Calu3 (cell line): ENCODE data around the gene MAP7. TPM values are rescaled to one million over a fixed set of nuclear protein-coding genes. Genes with fewer than 3 reads are reported as not detected.

Source experiments
- BruUV-seq: library from RNA; stranded (reverse); fragments of 400-500 nt; replicated peaks from 2 replicates; lab custom pipeline; 2021; lab: Mats Ljungman, UMichigan
- CTCF ChIA-PET: fragments of 300-600 bp; sonication (Branson Sonifier 250); formaldehyde crosslinking; loops from one replicate; lab custom pipeline; 2022; ENCODE audit warnings: antibody characterized with exemption; lab: Charles Lee
- DNase-seq: peaks from one replicate; pipeline ENCODE4 v3.0.0; 2022
- H3K27ac Mint-ChIP-seq: one replicate; pipeline ENCODE4 v1.8.0; 2022; ENCODE audit warnings: mixed read lengths; ENCODE audit not compliant: unreplicated experiment
- H3K27me3 Mint-ChIP-seq: one replicate; pipeline ENCODE4 v1.8.0; 2022; ENCODE audit warnings: mixed read lengths; ENCODE audit not compliant: unreplicated experiment
- H3K36me3 Mint-ChIP-seq: one replicate; pipeline ENCODE4 v1.8.0; 2022; ENCODE audit warnings: mild to moderate bottlenecking, moderate library complexity, mixed read lengths; ENCODE audit not compliant: insufficient read depth, unreplicated experiment
- H3K4me1 Mint-ChIP-seq: one replicate; pipeline ENCODE4 v1.8.0; 2022; ENCODE audit warnings: mild to moderate bottlenecking, low read depth, mixed read lengths; ENCODE audit not compliant: unreplicated experiment
- H3K4me3 Mint-ChIP-seq: one replicate; pipeline ENCODE4 v1.8.0; 2022; ENCODE audit warnings: mild to moderate bottlenecking, low read depth, moderate library complexity, mixed read lengths; ENCODE audit not compliant: unreplicated experiment
- H3K9me3 Mint-ChIP-seq: one replicate; pipeline ENCODE4 v1.8.0; 2022; ENCODE audit warnings: low read depth, mixed read lengths; ENCODE audit not compliant: unreplicated experiment
- CTCF ChIP-seq: fragments of 200-600 bp; IDR thresholded peaks from one replicate; pipeline ENCODE4 v1.8.0; 2022; ENCODE audit warnings: antibody characterized with exemption; ENCODE audit not compliant: unreplicated experiment
- intact Hi-C: fragments of 100-400 bp; cut with micrococcal nuclease; formaldehyde crosslinking; loops from one replicate; pipeline ENCODE4 v1.10.0; 2022; ENCODE audit not compliant: unreplicated experiment
- total RNA-seq: library from RNA; stranded (reverse); gene quantifications from 2 replicates; pipeline ENCODE4 v1.2.3, GENCODE V29; 2022

Gene MAP7
- total RNA-seq, 1 experiment from 2014 or later = 30.1 TPM

GRCh38 chr6:136471922-136472321 lies 78.3 kb downstream of the MAP7 start:
- H3K27ac Mint-ChIP-seq = no peak overlapping the region
- H3K36me3 Mint-ChIP-seq = no peaks in the 10 kb centered on the region
- H3K9me3 Mint-ChIP-seq = no peaks in the 10 kb centered on the region
- H3K27me3 Mint-ChIP-seq = no peaks in the 10 kb centered on the region
- BruUV-seq = no TSS peak
- peaks cover 7% of the 10 kb centered on the region for H3K4me1 Mint-ChIP-seq
- no peak for TF ChIP-seq CTCF
- CTCF ChIA-PET = no interaction called here
- intact Hi-C loops = no loop called here
- no peak overlapping the region for H3K4me3 Mint-ChIP-seq
- DNase-seq = no peak

GRCh38 chr6:136471372-136471771 lies 78.8 kb downstream of the MAP7 start:
- Mint-ChIP-seq H3K9me3 (no peaks in the 10 kb centered on the region), H3K36me3 (no peaks in the 10 kb centered on the region), H3K4me1 (peaks cover 7% of the 10 kb centered on the region), H3K27ac (no peak overlapping the region), H3K27me3 (no peaks in the 10 kb centered on the region), H3K4me3 (no peak overlapping the region)
- TF ChIP-seq CTCF = no peak
- CTCF ChIA-PET = no interaction called here
- intact Hi-C loops = no loop called here
- DNase-seq = no peak
- no TSS peak for BruUV-seq

GRCh38 chr6:136470044-136470443 lies 80.2 kb downstream of the MAP7 start:
- peaks cover 7% of the 10 kb centered on the region for H3K4me1 Mint-ChIP-seq

GRCh38 chr6:136469154-136469553 lies 81.1 kb downstream of the MAP7 start:
- CTCF ChIA-PET = no interaction called here
- no TSS peak for BruUV-seq
- Mint-ChIP-seq H3K9me3 (no peaks in the 10 kb centered on the region), H3K4me1 (peaks cover 7% of the 10 kb centered on the region), H3K27ac (no peak overlapping the region), H3K4me3 (no peak overlapping the region), H3K27me3 (no peaks in the 10 kb centered on the region), H3K36me3 (no peaks in the 10 kb centered on the region)
- TF ChIP-seq CTCF = no peak
- no peak for DNase-seq
- intact Hi-C loops = no loop called here

More at GRCh38 chr6:136470044-136470443, 80.2 kb downstream of the MAP7 start:
- Mint-ChIP-seq H3K9me3 (no peaks in the 10 kb centered on the region), H3K27ac (no peak overlapping the region), H3K36me3 (no peaks in the 10 kb centered on the region), H3K27me3 (no peaks in the 10 kb centered on the region), H3K4me3 (no peak overlapping the region)
- BruUV-seq = no TSS peak
- no peak for TF ChIP-seq CTCF
- intact Hi-C loops = no loop called here
- no peak for DNase-seq
- CTCF ChIA-PET = no interaction called here
